22Rv1 (cell line): ENCODE data around the gene C1QL4.

Experiments used
- ZFX ChIP-seq: fragments of 450-650 bp; IDR thresholded peaks from 2 replicates; pipeline ENCODE4 v1.6.1; 2017; ENCODE audit warnings: antibody characterized with exemption, borderline replicate concordance
- TF ChIP-seq, protein P1 (sequence below): fragments of 450-650 bp; IDR thresholded peaks from 2 replicates; pipeline ENCODE4 v1.5.1; 2017; ENCODE audit warnings: mild to moderate bottlenecking

DNA sequence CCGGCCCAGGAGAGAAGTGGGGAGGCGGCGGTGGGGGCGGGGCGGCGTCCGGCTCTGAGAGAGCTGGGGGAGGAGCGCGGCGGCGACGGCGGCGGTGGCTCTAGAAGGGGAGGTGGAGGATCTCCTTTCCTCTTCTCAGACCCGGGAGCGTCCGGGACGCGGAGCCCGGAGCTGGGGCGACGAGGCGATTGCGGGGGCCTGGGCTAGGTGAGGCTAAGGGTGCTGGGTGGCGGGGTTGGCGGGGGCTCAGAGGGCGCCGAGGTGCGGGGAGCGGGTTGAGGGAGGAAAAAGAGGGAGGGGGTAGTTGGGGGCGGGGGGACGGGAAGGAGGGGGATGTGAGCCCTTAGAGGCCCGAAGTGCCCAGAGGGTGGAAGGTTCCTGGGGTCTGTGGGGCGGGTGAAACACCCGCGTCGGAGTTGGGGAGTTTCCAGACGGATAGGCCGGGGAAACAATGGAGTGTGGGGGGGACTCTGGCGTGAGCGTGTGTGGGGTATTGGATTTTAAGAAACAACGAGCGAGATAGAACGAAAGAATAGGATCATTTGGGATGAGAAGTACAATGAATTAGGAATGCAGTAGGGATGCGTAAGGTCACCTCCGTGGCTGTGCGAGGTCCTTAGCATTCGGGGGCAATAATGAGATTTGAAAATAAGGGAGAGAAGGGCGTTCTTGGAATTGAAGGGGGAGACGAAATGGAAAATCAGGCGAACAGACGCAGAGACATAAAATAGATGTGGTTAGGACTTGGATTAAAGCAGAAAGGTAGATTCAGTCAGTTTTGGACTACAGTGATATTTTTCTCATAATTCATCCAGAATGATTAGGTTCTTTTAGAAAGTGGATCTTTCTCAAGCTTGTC, 30.6 kb upstream of the C1QL4 start, which contains the start of gene SPATS2:
- TF ChIP-seq, protein P1, sequence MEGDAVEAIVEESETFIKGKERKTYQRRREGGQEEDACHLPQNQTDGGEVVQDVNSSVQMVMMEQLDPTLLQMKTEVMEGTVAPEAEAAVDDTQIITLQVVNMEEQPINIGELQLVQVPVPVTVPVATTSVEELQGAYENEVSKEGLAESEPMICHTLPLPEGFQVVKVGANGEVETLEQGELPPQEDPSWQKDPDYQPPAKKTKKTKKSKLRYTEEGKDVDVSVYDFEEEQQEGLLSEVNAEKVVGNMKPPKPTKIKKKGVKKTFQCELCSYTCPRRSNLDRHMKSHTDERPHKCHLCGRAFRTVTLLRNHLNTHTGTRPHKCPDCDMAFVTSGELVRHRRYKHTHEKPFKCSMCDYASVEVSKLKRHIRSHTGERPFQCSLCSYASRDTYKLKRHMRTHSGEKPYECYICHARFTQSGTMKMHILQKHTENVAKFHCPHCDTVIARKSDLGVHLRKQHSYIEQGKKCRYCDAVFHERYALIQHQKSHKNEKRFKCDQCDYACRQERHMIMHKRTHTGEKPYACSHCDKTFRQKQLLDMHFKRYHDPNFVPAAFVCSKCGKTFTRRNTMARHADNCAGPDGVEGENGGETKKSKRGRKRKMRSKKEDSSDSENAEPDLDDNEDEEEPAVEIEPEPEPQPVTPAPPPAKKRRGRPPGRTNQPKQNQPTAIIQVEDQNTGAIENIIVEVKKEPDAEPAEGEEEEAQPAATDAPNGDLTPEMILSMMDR, result no peak
- no peak for TF ChIP-seq ZFX
